SU-DHL-6 (cell line): ENCODE measurements around the gene C1orf185.

Experiments used
- CTCF ChIP-seq: fragments of 200-600 bp; sonication (generic); IDR thresholded peaks from one replicate; pipeline ENCODE4 v1.5.1; 2017; ENCODE audit warnings: antibody characterized with exemption, mild to moderate bottlenecking, low read length, moderate library complexity; ENCODE audit not compliant: insufficient read depth, poor library complexity, severe bottlenecking
- EZH2phosphoT487 ChIP-seq: fragments of 200-600 bp; sonication (generic), shearing (Covaris generic); conservative IDR thresholded peaks from 2 replicates; pipeline ENCODE4 v1.6.1; 2018; ENCODE audit warnings: mild to moderate bottlenecking, antibody characterized with exemption, low read length, moderate library complexity, mixed read lengths

GRCh38 chr1:51156752-51157151 is 54.7 kb downstream of the C1orf185 start:
- TF ChIP-seq CTCF (no peak), EZH2phosphoT487 (no peak)
